Endodermal cell (in vitro differentiated cells): ENCODE measurements around the gene ANKRD34C. TPM values are rescaled to one million over a fixed set of nuclear protein-coding genes. Genes with fewer than 3 reads are reported as not detected.

Source experiments
- DNase-seq: peaks from one replicate; pipeline ENCODE4 v3.0.0-alpha.2; 2017
- H3K27ac ChIP-seq: 2 replicates; pipeline ENCODE4 v1.5.1; 2013; ENCODE audit warnings: mild to moderate bottlenecking, low read depth, low read length, moderate library complexity
- H3K27me3 ChIP-seq: 2 replicates; pipeline ENCODE4 v1.6.1; 2013; ENCODE audit warnings: mild to moderate bottlenecking, low read length, moderate library complexity; ENCODE audit not compliant: insufficient read depth, control insufficient read depth, poor library complexity, severe bottlenecking
- H3K36me3 ChIP-seq: 2 replicates; pipeline ENCODE4 v1.7.0; 2013; ENCODE audit warnings: mild to moderate bottlenecking, low read length, moderate library complexity; ENCODE audit not compliant: control insufficient read depth, insufficient read depth
- H3K4me1 ChIP-seq: one replicate; pipeline ENCODE4 v1.7.0; 2013; ENCODE audit warnings: low read length; ENCODE audit not compliant: control insufficient read depth, insufficient read depth
- H3K4me3 ChIP-seq: 2 replicates; pipeline ENCODE4 v1.5.1; 2013; ENCODE audit warnings: mild to moderate bottlenecking, low read length, moderate library complexity
- H3K9ac ChIP-seq: 2 replicates; pipeline ENCODE4 v1.6.1; 2013; ENCODE audit warnings: mild to moderate bottlenecking, low read length, moderate library complexity; ENCODE audit not compliant: poor library complexity, severe bottlenecking; ENCODE audit errors: extremely low read depth
- H3K9me3 ChIP-seq: 2 replicates; pipeline ENCODE4 v1.6.1; 2013; ENCODE audit warnings: mild to moderate bottlenecking, low read length, moderate library complexity; ENCODE audit not compliant: control insufficient read depth
- H3K27ac Mint-ChIP-seq: 2 replicates; pipeline ENCODE4 v1.8.0; 2020; ENCODE audit warnings: mixed read lengths
- H3K27me3 Mint-ChIP-seq: 2 replicates; pipeline ENCODE4 v1.8.0; 2021; ENCODE audit warnings: mild to moderate bottlenecking, mixed read lengths; ENCODE audit not compliant: insufficient read depth
- H3K36me3 Mint-ChIP-seq: 2 replicates; pipeline ENCODE4 v1.8.0; 2020; ENCODE audit warnings: low read depth, mixed read lengths
- H3K4me1 Mint-ChIP-seq: 2 replicates; pipeline ENCODE4 v1.8.0; 2020; ENCODE audit warnings: mixed read lengths
- H3K4me3 Mint-ChIP-seq: 2 replicates; pipeline ENCODE4 v1.8.0; 2020; ENCODE audit warnings: mild to moderate bottlenecking, moderate library complexity, mixed read lengths
- H3K9me3 Mint-ChIP-seq: 2 replicates; pipeline ENCODE4 v1.8.0; 2020; ENCODE audit warnings: mild to moderate bottlenecking, mixed read lengths
- WGBS, 2 experiments: methylation state at CpG; one replicate each; pipeline versions ENCODE4 v1.1.5 to v1.1.7; 2013; ENCODE audit warnings: missing lambda C conversion rate in 2 of 2, mixed read lengths in 1 of 2; ENCODE audit not compliant: insufficient coverage in 1 of 2, insufficient read length in 1 of 2; 5-methylcytosine and 5-hydroxymethylcytosine counted together
- total RNA-seq, 2 donors: library from RNA; stranded (reverse); fragmentation: NEBNext Ultra II Directional in 1 of 2; extraction: Animal tissue kit (Norgen Biotek cat#: 25700) in 1 of 2; gene quantifications; 2 replicates in 1 of 2; 3 replicates in 1 of 2; pipeline ENCODE4 v1.2.1, GENCODE V29; 2021
- TF ChIP-seq, protein P1 (sequence below): fragments of 200-600 bp; sonication (generic); conservative IDR thresholded peaks from 2 replicates; pipeline ENCODE4 v1.5.0; 2021; ENCODE audit warnings: antibody characterized with exemption, mild to moderate bottlenecking

The ANKRD34C gene
- total RNA-seq, 2 donors from 2014 or later, result not detected

GRCh38 chr15:79292011-79292410 lies 9.5 kb downstream of the ANKRD34C start:
- Histone ChIP-seq H3K4me3 (no peak overlapping the region), H3K4me1 (no peaks in the 10 kb centered on the region), H3K27me3 (peaks cover 55% of the 10 kb centered on the region), H3K9ac (no peak overlapping the region), H3K9me3 (no peaks in the 10 kb centered on the region), H3K36me3 (no peaks in the 10 kb centered on the region), H3K27ac (no peak overlapping the region)
- TF ChIP-seq, protein P1, sequence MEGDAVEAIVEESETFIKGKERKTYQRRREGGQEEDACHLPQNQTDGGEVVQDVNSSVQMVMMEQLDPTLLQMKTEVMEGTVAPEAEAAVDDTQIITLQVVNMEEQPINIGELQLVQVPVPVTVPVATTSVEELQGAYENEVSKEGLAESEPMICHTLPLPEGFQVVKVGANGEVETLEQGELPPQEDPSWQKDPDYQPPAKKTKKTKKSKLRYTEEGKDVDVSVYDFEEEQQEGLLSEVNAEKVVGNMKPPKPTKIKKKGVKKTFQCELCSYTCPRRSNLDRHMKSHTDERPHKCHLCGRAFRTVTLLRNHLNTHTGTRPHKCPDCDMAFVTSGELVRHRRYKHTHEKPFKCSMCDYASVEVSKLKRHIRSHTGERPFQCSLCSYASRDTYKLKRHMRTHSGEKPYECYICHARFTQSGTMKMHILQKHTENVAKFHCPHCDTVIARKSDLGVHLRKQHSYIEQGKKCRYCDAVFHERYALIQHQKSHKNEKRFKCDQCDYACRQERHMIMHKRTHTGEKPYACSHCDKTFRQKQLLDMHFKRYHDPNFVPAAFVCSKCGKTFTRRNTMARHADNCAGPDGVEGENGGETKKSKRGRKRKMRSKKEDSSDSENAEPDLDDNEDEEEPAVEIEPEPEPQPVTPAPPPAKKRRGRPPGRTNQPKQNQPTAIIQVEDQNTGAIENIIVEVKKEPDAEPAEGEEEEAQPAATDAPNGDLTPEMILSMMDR, result no peak
- Mint-ChIP-seq H3K4me1 (no peaks in the 10 kb centered on the region), H3K27me3 (peaks cover 56% of the 10 kb centered on the region), H3K4me3 (no peak overlapping the region), H3K27ac (no peak overlapping the region), H3K36me3 (no peaks in the 10 kb centered on the region), H3K9me3 (no peaks in the 10 kb centered on the region)
- no peak for DNase-seq
- WGBS, 2 experiments, result 89 to 94% methylated on average over 4 of the region's 4 CpGs

DNA sequence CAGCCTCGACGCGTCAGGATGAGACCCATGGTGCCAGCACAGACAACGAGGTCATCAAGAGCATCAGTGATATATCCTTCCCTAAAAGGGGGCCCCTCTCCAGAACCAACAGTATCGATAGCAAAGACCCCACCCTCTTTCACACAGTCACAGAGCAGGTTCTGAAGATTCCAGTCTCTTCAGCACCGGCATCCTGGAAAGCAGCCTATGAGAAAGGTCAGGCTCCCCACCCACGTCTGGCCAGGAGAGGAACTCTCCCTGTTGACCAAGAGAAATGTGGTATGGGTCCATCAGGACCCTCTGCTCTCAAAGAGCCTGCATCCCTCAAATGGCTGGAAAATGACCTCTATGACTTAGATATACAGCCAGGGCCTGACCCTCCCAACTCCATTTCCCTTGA lies 11.6 kb downstream of the ANKRD34C start:
- 80% methylated on average over 7 of the region's 7 CpGs; no CpG with 5 or more reads in 1 of the 2 experiments for whole genome bisulfite sequencing, 2 experiments
- TF ChIP-seq, protein P1, result no peak
- Histone ChIP-seq H3K9me3 (no peaks in the 10 kb centered on the region), H3K4me1 (no peaks in the 10 kb centered on the region), H3K4me3 (no peak overlapping the region), H3K36me3 (no peaks in the 10 kb centered on the region), H3K27me3 (peaks cover 55% of the 10 kb centered on the region), H3K9ac (no peak overlapping the region), H3K27ac (no peak overlapping the region)
- H3K9me3 Mint-ChIP-seq, result no peaks in the 10 kb centered on the region
- H3K27me3 Mint-ChIP-seq, result peaks cover 48% of the 10 kb centered on the region
- no peaks in the 10 kb centered on the region for H3K36me3 Mint-ChIP-seq
- no peak overlapping the region for H3K27ac Mint-ChIP-seq
- H3K4me1 Mint-ChIP-seq, result no peaks in the 10 kb centered on the region
- H3K4me3 Mint-ChIP-seq, result no peak overlapping the region
- DNase-seq, result peak; percentile 51

GRCh38 chr15:79296583-79296982 lies 14.1 kb downstream of the ANKRD34C start:
- Histone ChIP-seq H3K36me3 (no peaks in the 10 kb centered on the region), H3K9me3 (no peaks in the 10 kb centered on the region), H3K27me3 (peaks cover 64% of the 10 kb centered on the region), H3K27ac (no peak overlapping the region), H3K4me3 (no peak overlapping the region), H3K4me1 (no peaks in the 10 kb centered on the region), H3K9ac (no peak overlapping the region)
- TF ChIP-seq, protein P1, result peak; percentile 64
- Mint-ChIP-seq H3K36me3 (no peaks in the 10 kb centered on the region), H3K4me3 (no peak overlapping the region), H3K4me1 (no peaks in the 10 kb centered on the region), H3K9me3 (no peaks in the 10 kb centered on the region), H3K27ac (no peak overlapping the region), H3K27me3 (peaks cover 48% of the 10 kb centered on the region)
- 81 to 92% methylated on average over 2 to 4 of the region's 4 CpGs for WGBS, 2 experiments
- peak; percentile 55 for DNase-seq
